HL-60 (cell line): ENCODE results near the gene CCDC196.

ENCODE experiments used
- DNase-seq, 2 experiments: peaks; one replicate each; pipeline ENCODE4 v3.0.0-alpha.2; 2010 to 2020; ENCODE audit warnings: low read depth in 1 of 2, low spot score in 1 of 2
- H3K27ac ChIP-seq: fragments of 250-450 bp; sonication (Bioruptor Pico); replicated peaks from 2 replicates; pipeline ENCODE4 v1.5.1; 2020; ENCODE audit warnings: mild to moderate bottlenecking, moderate library complexity
- H3K27me3 ChIP-seq: fragments of 250-450 bp; sonication (Bioruptor Pico); 2 replicates; pipeline ENCODE4 v1.5.1; 2021; ENCODE audit warnings: mild to moderate bottlenecking, moderate library complexity; ENCODE audit not compliant: insufficient read depth, poor library complexity, severe bottlenecking
- H3K4me3 ChIP-seq: replicated peaks from 2 replicates; pipeline ENCODE4 v1.5.1; 2011; ENCODE audit warnings: mild to moderate bottlenecking, control low read depth, low read length; ENCODE audit not compliant: insufficient read depth
- CTCF ChIP-seq: IDR thresholded peaks from one replicate; pipeline ENCODE4 v1.5.1; 2011; ENCODE audit warnings: low read length, control low read depth, inconsistent platforms; ENCODE audit not compliant: insufficient read depth
- GABPA ChIP-seq: IDR thresholded peaks from 2 replicates; pipeline ENCODE4 v1.6.1; 2012; ENCODE audit warnings: low read depth
- POLR2AphosphoS5 ChIP-seq: IDR thresholded peaks from 2 replicates; pipeline ENCODE4 v1.6.1; 2012; ENCODE audit warnings: low read depth
- REST ChIP-seq: IDR thresholded peaks from 2 replicates; pipeline ENCODE4 v1.6.1; 2012; ENCODE audit warnings: low read depth; ENCODE audit not compliant: insufficient replicate concordance
- SPI1 ChIP-seq: IDR thresholded peaks from 2 replicates; pipeline ENCODE4 v1.6.1; 2012; ENCODE audit warnings: low read depth, mild to moderate bottlenecking, borderline replicate concordance

CCDC196 gene

GRCh38 chr14:66508547-66508845 lies 22.3 kb downstream of the CCDC196 start:
- no peak for DNase-seq
- no peaks in the 10 kb centered on the region for H3K27me3 ChIP-seq
- TF ChIP-seq CTCF: no peak
- no peak for TF ChIP-seq REST
- H3K4me3 ChIP-seq: peak overlapping the region; percentile 72
- peak overlapping the region; percentile 88 for H3K27ac ChIP-seq

- Histone ChIP-seq H3K27ac (peak overlapping the region; percentile 88), H3K4me3 (peak overlapping the region; percentile 72), H3K27me3 (no peaks in the 10 kb centered on the region)
- DNase-seq: peak in 1 of 2 experiments; percentile 6
- no peak for TF ChIP-seq REST
- no peak for TF ChIP-seq GABPA
- TF ChIP-seq POLR2AphosphoS5: no peak
- no peak for TF ChIP-seq SPI1
- TF ChIP-seq CTCF: no peak
Observed at GRCh38 chr14:66508846-66509621, 22.9 kb downstream of the CCDC196 start.

GRCh38 chr14:66509874-66510273 lies 23.7 kb downstream of the CCDC196 start:
- Histone ChIP-seq H3K4me3 (peak overlapping the region; percentile 72), H3K27me3 (no peaks in the 10 kb centered on the region), H3K27ac (no peak overlapping the region)
- no peak for DNase-seq
- peak; percentile 15; the same call in 1 of the 2 replicates for TF ChIP-seq SPI1
- TF ChIP-seq REST: peak; percentile 90
- TF ChIP-seq GABPA: no peak
- no peak for TF ChIP-seq CTCF
- TF ChIP-seq POLR2AphosphoS5: no peak
